22Rv1 (cell line): ENCODE results near the gene ZNF764.

Experiments used
- H3K27ac ChIP-seq: fragments of 450-650 bp; 2 replicates; pipeline ENCODE4 v1.5.1; 2017
- CTCF ChIP-seq: fragments of 450-650 bp; IDR thresholded peaks from 2 replicates; pipeline ENCODE4 v1.5.1; 2017; ENCODE audit warnings: mild to moderate bottlenecking
- ZFX ChIP-seq: fragments of 450-650 bp; IDR thresholded peaks from 2 replicates; pipeline ENCODE4 v1.6.1; 2017; ENCODE audit warnings: antibody characterized with exemption, borderline replicate concordance

ZNF764 gene

GRCh38 chr16:30539000-30539964, 18.9 kb downstream of the ZNF764 start:
- H3K27ac ChIP-seq, result no peak overlapping the region
- TF ChIP-seq CTCF, result no peak

DNA sequence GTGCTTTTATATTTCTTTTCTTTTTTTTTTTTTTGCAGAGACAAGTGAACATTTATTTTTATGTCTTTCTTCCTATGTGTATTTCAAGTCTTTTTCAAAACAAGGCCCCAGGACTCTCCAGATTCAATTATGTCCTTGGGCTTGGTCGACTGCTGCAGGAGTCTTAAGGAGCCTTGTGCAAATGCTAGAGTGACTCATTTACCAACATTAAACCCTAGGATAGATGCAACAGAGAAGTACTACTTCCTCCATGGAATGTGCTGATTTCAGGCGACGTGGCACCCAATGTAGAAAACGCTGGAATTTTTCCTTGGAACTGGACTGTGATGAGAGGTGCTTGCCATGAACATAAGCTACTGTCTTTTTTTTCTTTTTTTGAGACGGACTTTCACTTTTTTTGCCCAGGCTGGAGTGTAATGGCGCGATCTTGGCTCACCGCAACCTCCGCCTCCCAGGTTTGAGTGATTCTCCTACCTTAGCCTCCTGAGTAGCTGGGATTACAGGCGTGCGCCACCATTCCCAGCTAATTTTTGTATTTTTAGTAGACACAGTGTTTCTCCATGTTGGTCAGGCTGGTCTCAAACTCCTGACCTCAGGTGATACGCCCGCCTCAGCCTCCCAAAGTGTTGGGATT, 21.7 kb downstream of the ZNF764 start:
- peak overlapping the region; percentile 98 for H3K27ac ChIP-seq

- peak overlapping the region; percentile 98 for H3K27ac ChIP-seq
- TF ChIP-seq CTCF, result peak; percentile 79
- no peak for TF ChIP-seq ZFX
These were observed 22.4 kb downstream of the ZNF764 start for GRCh38 chr16:30535777-30536190.

GRCh38 chr16:30535106-30535776, 22.9 kb downstream of the ZNF764 start:
- no peak for TF ChIP-seq CTCF
- no peak for TF ChIP-seq ZFX
- peak overlapping the region; percentile 98 for H3K27ac ChIP-seq

DNA sequence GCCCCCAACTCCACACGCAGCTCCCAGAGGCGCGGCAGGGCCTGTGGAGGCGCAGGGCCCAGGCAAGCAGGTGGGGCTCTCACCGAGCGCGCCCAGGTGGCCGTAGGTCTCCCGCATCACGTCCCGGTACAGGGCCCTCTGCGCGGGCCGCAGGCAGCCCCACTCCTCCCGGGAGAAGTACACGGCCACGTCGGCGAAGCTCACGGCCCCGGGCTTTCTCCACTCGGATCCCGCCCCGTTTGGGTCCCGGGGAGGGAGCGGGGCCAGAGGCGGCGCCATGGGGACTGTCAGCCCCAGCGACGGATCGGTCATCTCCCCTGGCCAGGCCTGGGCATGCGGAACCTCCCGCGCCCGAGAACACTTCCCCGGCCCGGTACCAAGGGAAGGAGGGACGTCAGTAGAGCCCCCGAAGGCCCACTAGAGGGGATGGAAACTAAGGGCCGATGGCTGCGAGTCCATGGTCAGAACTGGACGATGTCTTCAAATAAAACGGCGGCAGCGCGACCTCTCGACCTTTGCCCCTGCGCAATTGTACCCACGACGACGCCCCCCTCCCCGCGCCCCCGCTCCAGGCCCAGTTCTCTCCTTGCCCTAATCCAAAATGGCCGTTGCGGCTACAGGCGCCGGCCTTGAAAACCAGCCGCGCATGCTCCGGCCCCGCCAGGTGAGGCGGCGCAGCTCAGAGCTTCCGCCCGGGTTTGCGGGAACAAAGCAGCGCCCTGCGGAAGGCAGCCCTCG, 23.6 kb downstream of the ZNF764 start, which contains the start of gene ZNF747:
TSS of gene ZNF747 (minus strand) at position 491 of the 738 bp plus-strand sequence. CDS start at position 312, 179 bp downstream.
- H3K27ac ChIP-seq, result peak within 1 kb of the TSS; percentile 98
- TF ChIP-seq ZFX (no peak), CTCF (no peak)

GRCh38 chr16:30533748-30534367, 24.3 kb downstream of the ZNF764 start:
- peak overlapping the region; percentile 98 for H3K27ac ChIP-seq
- TF ChIP-seq ZFX, result no peak
- TF ChIP-seq CTCF, result no peak

- TF ChIP-seq ZFX (no peak), CTCF (no peak)
- peak overlapping the region; percentile 98 for H3K27ac ChIP-seq
These were observed 25.0 kb downstream of the ZNF764 start for GRCh38 chr16:30533146-30533522.
